IPS-11a (cell line): ENCODE measurements around the gene DIP2C.
"Not testable (repeated sequence)": the region's sequence is repeated elsewhere in the genome, so short reads cannot be mapped to it uniquely, and the experiment has no call there.

Source experiments
- H3K4me3 ChIP-seq: one replicate; pipeline ENCODE4 v1.5.1; 2013; ENCODE audit warnings: low read depth, low read length, control low read depth

Gene DIP2C

GRCh38 chr10:474406-474805, 215.1 kb downstream of the DIP2C start:
- no peak overlapping the region for H3K4me3 ChIP-seq

- no peak overlapping the region for H3K4me3 ChIP-seq
These were observed 217.1 kb downstream of the DIP2C start for GRCh38 chr10:472241-472910.

GRCh38 chr10:470339-471003, 219.0 kb downstream of the DIP2C start:
- no peak overlapping the region for H3K4me3 ChIP-seq

- no peak overlapping the region for H3K4me3 ChIP-seq
These were observed 219.5 kb downstream of the DIP2C start for GRCh38 chr10:469947-470338.

- H3K4me3 ChIP-seq = no peak overlapping the region
These were observed 229.7 kb downstream of the DIP2C start for GRCh38 chr10:459743-460142.

GRCh38 chr10:458421-458851, 231.0 kb downstream of the DIP2C start:
- H3K4me3 ChIP-seq = no peak overlapping the region

GRCh38 chr10:456486-456885, 233.0 kb downstream of the DIP2C start:
- no peak overlapping the region for H3K4me3 ChIP-seq

- H3K4me3 ChIP-seq = no peak overlapping the region
These were observed 234.6 kb downstream of the DIP2C start for GRCh38 chr10:454860-455259.

GRCh38 chr10:453647-454046, 235.8 kb downstream of the DIP2C start:
- H3K4me3 ChIP-seq = no peak overlapping the region

GRCh38 chr10:452512-453426, 236.7 kb downstream of the DIP2C start:
- H3K4me3 ChIP-seq = no peak overlapping the region

GRCh38 chr10:451856-452255, 237.6 kb downstream of the DIP2C start:
- no peak overlapping the region for H3K4me3 ChIP-seq

- no peak overlapping the region for H3K4me3 ChIP-seq
These were observed 238.4 kb downstream of the DIP2C start for GRCh38 chr10:451021-451471.

- H3K4me3 ChIP-seq = no peak overlapping the region
These were observed 239.0 kb downstream of the DIP2C start for GRCh38 chr10:450463-450862.

- H3K4me3 ChIP-seq = not testable (repeated sequence)
These were observed 240.1 kb downstream of the DIP2C start for GRCh38 chr10:449331-449730.

GRCh38 chr10:443459-443858, 246.0 kb downstream of the DIP2C start:
- no peak overlapping the region for H3K4me3 ChIP-seq

- no peak overlapping the region for H3K4me3 ChIP-seq
These were observed 247.3 kb downstream of the DIP2C start for GRCh38 chr10:442209-442608.

- no peak overlapping the region for H3K4me3 ChIP-seq
These were observed 247.8 kb downstream of the DIP2C start for GRCh38 chr10:441659-442058.

- no peak overlapping the region for H3K4me3 ChIP-seq
These were observed 249.3 kb downstream of the DIP2C start for GRCh38 chr10:440127-440526.

GRCh38 chr10:437698-438490, 251.6 kb downstream of the DIP2C start:
- H3K4me3 ChIP-seq = no peak overlapping the region

GRCh38 chr10:436911-437665, 252.4 kb downstream of the DIP2C start:
- H3K4me3 ChIP-seq = no peak overlapping the region
